Thymus (tissue), 11 donors: ENCODE measurements around the gene ARHGDIA. TPM values are rescaled to one million over a fixed set of nuclear protein-coding genes. Genes with fewer than 3 reads are reported as not detected.

ENCODE experiments used
- DNase-seq, 9 donors: peaks; one replicate each; pipeline ENCODE4 v3.0.0-alpha.2; 2013; ENCODE audit warnings: low spot score in 9 of 9, low read depth in 6 of 9, missing footprints in 1 of 9
- H3K27ac ChIP-seq, 2 donors: one replicate each; pipeline ENCODE4 v1.5.1; 2013; ENCODE audit warnings: control low read depth in 1 of 2, low read depth in 1 of 2, low read length in 1 of 2, mild to moderate bottlenecking in 1 of 2, moderate library complexity in 1 of 2
- H3K27me3 ChIP-seq, 2 donors: one replicate each; pipeline ENCODE4 v1.5.1; 2013; ENCODE audit warnings: low read length in 1 of 2; ENCODE audit not compliant: control insufficient read depth in 2 of 2, insufficient read depth in 1 of 2
- H3K36me3 ChIP-seq, 2 donors: one replicate each; pipeline ENCODE4 v1.5.1; 2013; ENCODE audit warnings: low read length in 1 of 2, mild to moderate bottlenecking in 1 of 2, moderate library complexity in 1 of 2; ENCODE audit not compliant: control insufficient read depth in 2 of 2, insufficient read depth in 2 of 2
- H3K4me1 ChIP-seq, 2 donors: one replicate each; pipeline ENCODE4 v1.5.1; 2013; ENCODE audit warnings: low read length in 2 of 2; ENCODE audit not compliant: control insufficient read depth in 2 of 2, insufficient read depth in 2 of 2
- H3K4me3 ChIP-seq, 2 donors: one replicate each; pipeline ENCODE4 v1.5.1; 2013; ENCODE audit warnings: low read length in 2 of 2, control low read depth in 1 of 2, mild to moderate bottlenecking in 1 of 2
- H3K9me3 ChIP-seq, 2 donors: one replicate each; pipeline ENCODE4 v1.5.1; 2013; ENCODE audit warnings: low read length in 1 of 2, mild to moderate bottlenecking in 1 of 2; ENCODE audit not compliant: control insufficient read depth in 2 of 2, insufficient read depth in 1 of 2
- WGBS: extraction: QIAGEN DNeasy Blood & Tissue Kit; methylation state at CpG from one replicate; pipeline ENCODE4 v1.1.7; 2013; 5-methylcytosine and 5-hydroxymethylcytosine counted together
- polyA plus RNA-seq: library from polyadenylated mRNA; stranded (reverse); fragments of 200-250 nt; gene quantifications from one replicate; pipeline ENCODE4 v1.2.3, GENCODE V29; 2013
- total RNA-seq: library from RNA; stranded (reverse); fragments of 120-200 nt; gene quantifications from one replicate; pipeline ENCODE4 v1.2.4, GENCODE V29; 2013
- donor health status: healthy.

The ARHGDIA gene
- total and polyA plus RNA-seq, 2 donors = 106 to 189 TPM

DNA sequence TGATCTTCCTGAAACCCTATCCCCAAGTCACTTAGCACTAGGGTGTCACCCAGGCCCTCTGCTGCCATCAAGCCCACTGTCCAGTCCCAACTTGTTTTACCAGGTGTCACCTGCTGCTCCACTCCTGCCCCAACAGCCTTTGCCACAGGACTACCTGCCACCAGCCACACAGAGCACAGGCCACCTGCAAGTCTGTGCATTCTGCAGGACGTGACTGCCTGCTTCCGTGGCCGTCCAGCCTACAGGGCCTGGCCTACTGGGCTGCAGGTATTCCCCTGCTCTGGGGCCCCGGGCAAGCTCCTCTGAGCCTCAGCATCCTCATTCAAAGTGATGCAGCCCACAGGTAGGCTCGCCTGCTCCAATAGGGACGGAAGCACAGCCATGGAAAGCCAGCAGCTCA, 41.3 kb downstream of the ARHGDIA start:
- Histone ChIP-seq H3K27ac (no peak overlapping the region), H3K36me3 (peaks cover 3 to 4% of the 10 kb centered on the region in 2 donors), H3K4me1 (peaks cover 14 to 24% of the 10 kb centered on the region in 2 donors), H3K27me3 (no peaks in the 10 kb centered on the region), H3K4me3 (no peak overlapping the region), H3K9me3 (no peaks in the 10 kb centered on the region)
- DNase-seq = no peak
- 98% methylated on average over 6 of the region's 6 CpGs for WGBS

DNA sequence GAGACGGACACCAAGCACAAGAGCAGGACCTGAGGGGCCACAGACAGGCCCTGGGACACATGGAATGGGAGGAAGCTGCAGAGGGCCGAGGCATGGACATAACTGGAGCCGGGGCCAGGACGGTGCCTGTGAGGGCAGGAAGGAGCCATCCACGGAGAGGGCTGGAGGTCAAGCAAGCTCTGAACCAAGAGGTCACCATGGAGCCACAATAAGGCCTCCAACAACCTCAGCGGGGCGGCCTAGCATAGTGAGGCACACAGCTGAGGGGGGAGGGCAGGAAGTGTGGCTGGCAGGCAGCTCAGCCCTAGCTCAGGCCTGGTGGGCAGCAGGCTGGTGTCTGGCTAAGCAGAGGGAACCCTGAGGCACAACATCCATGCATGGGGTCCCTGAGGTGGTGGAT, 42.5 kb downstream of the ARHGDIA start:
- Histone ChIP-seq H3K27ac (peak overlapping the region in 1 of 2 donors; percentile 33), H3K4me3 (no peak overlapping the region), H3K9me3 (no peaks in the 10 kb centered on the region), H3K27me3 (no peaks in the 10 kb centered on the region), H3K36me3 (peaks cover 10 to 13% of the 10 kb centered on the region in 2 donors), H3K4me1 (peaks cover 14 to 15% of the 10 kb centered on the region in 2 donors)
- 92% methylated on average over 7 of the region's 7 CpGs for WGBS
- no peak for DNase-seq

DNA sequence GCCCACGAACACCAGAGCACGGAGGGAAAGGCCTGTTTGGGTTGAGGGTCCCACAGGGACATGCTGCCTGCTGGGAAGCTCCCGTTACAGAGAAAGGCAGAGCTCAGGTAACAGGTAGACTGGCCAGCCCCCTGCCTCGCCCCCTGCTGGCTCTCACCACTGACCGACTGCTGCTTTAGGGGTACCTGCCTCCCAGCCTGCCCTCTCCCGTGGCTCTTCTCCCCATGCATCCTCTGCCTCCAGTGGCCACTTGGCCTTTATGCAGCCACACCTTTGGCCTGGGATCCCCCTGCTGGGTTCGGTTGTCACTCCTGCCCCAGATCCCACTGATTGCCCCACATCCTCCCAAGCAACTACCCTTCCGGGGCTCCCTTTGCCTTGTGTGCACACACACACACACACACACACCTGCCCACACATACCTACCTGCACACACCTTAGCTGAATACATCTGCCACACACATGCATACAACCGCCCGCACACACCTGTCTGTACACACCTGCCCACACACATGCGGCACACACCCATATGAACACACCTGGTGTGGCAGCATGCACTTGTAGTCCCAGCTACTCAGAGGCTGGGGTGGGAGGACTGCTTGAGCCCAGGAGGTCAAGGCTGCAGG, 45.2 kb downstream of the ARHGDIA start:
- WGBS = 96% methylated on average over 11 of the region's 11 CpGs
- Histone ChIP-seq H3K27me3 (no peaks in the 10 kb centered on the region), H3K4me3 (no peak overlapping the region), H3K9me3 (no peaks in the 10 kb centered on the region), H3K36me3 (peaks cover 26% of the 10 kb centered on the region in 2 donors), H3K27ac (no peak overlapping the region), H3K4me1 (no peaks in the 10 kb centered on the region)
- DNase-seq = no peak

DNA sequence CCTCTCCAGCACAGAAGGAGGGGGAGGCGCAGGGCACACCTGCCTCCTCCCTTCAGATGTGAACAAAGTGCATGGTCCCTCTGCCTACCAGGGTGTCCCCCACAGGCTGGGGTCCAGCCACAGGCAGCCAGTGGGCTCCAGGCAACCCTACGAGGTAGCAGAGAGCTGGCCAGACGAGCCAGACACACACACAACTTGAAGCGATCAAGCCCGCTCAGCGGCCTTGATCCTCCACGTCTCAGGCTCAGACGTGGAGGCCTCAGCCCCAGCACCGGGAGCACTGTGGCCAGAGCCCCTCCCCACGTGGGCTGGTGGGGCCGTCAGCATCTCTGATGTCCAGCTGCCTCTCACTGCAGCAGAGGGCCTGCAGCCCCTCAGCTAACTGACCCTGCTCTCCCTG, 46.5 kb downstream of the ARHGDIA start:
- 97% methylated on average over 11 of the region's 11 CpGs for WGBS

DNA sequence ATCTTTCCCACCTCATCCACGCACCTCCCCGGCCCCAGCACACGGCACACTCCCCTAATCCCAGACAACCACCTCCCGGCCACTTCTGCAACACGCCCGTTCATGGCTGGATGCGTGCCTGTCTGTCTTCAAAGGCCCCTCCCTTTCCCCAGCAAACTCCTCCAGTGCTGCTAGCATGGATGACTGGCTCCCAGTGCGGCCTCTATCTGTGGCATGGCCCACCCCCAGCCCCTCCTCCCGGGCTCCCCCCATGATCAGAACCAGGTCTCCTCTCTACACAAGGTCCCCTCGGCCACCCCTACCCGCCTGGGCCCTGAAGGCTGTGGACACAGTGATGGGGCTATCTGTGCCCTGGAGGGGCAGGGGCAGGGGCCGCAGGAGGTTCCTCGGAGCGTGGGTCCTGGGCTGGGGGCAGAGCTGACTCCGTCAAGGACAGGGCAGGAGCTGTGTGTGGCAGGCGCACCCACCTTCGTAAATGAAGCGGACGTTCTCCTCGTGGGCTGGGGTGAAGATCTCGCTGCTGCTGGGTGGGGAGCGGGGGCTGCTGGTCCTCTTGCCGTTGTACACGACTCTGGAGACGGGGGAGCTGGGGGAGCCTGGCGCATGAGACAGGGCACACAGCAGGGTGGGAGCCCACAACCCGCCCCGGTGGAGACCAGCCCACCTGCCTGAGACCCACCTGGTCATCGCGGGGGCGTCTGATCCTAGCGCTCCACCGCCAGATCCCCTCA, 47.2 kb downstream of the ARHGDIA start:
- Histone ChIP-seq H3K4me1 (no peaks in the 10 kb centered on the region), H3K27ac (no peak overlapping the region), H3K4me3 (no peak overlapping the region), H3K9me3 (no peaks in the 10 kb centered on the region), H3K36me3 (peaks cover 26% of the 10 kb centered on the region in 2 donors), H3K27me3 (peaks cover 0 to 7% of the 10 kb centered on the region in 2 donors)
- 98% methylated on average over 33 of the region's 33 CpGs for WGBS
- DNase-seq = no peak

More for the DNA sequence above, 46.5 kb downstream of the ARHGDIA start:
- DNase-seq = no peak
- Histone ChIP-seq H3K36me3 (peaks cover 26% of the 10 kb centered on the region in 2 donors), H3K27me3 (peaks cover 0 to 3% of the 10 kb centered on the region in 2 donors), H3K9me3 (no peaks in the 10 kb centered on the region), H3K4me3 (no peak overlapping the region), H3K4me1 (no peaks in the 10 kb centered on the region), H3K27ac (no peak overlapping the region)

DNA sequence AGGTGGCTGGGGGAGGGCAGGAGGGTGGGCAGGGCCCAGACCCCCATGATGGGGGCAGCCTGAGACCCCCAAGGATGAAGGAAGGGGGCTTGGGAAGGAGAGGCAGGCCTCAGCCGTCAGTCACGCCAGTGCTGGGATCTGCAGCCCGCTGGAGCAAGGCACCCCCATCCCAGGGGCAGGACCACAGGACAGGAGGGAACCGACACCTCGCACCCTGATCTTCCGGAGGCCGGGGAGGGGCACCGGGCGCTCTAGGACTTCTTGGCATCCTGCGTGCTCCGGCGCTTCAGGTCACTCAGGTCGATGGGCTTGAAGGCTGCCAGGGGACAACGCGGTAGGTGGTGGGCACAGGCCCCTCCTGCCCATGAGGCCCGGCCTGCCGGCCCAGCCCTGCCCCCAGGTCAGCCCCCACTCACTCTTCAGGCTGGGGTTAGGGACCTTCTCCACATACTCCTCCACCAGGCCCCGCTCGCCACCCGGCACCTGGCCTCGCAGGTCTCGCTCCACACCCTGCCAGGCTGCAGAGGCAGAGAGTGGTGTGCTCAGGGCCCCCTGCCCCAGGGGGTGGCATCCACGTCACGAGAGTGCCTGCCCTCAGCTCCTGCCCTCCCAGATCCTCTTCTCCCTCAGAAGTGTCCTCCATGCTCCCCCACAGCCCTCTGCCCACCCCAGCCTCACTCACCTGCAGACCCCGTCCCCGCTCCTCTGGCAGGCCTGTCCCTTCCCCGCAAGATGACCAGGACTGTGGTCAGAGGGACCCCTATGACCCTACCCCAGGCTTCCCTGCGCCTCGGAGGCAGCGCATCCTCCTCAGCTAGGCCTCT, 47.9 kb downstream of the ARHGDIA start:
- WGBS = 96% methylated on average over 30 of the region's 30 CpGs
- no peak for DNase-seq
- H3K4me3 ChIP-seq = no peak overlapping the region
- peaks cover 0 to 7% of the 10 kb centered on the region in 2 donors for H3K27me3 ChIP-seq
- no peaks in the 10 kb centered on the region for H3K9me3 ChIP-seq
- peaks cover 26% of the 10 kb centered on the region in 2 donors for H3K36me3 ChIP-seq
- H3K27ac ChIP-seq = no peak overlapping the region
- no peaks in the 10 kb centered on the region for H3K4me1 ChIP-seq

DNA sequence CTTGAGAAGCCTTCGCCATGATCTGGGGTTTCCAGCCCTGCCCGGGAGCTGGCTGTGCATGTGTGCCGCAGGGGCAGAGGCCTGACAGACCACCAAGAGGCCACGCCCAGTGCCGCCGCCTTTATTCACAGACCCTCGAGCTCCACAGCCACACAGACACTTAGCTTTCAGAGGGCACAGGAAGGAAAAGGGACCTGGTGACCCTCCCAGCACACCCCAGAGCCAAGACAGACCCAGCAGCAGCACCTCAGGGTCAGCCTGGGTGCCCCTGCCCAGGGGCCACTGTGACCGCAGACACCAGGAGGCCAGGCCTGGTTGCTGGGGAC, 48.9 kb downstream of the ARHGDIA start:
- Histone ChIP-seq H3K4me1 (no peaks in the 10 kb centered on the region), H3K36me3 (peaks cover 26% of the 10 kb centered on the region in 2 donors), H3K27me3 (peaks cover 0 to 15% of the 10 kb centered on the region in 2 donors), H3K4me3 (no peak overlapping the region), H3K9me3 (no peaks in the 10 kb centered on the region), H3K27ac (no peak overlapping the region)
- WGBS = 98% methylated on average over 8 of the region's 8 CpGs
- no peak for DNase-seq

DNA sequence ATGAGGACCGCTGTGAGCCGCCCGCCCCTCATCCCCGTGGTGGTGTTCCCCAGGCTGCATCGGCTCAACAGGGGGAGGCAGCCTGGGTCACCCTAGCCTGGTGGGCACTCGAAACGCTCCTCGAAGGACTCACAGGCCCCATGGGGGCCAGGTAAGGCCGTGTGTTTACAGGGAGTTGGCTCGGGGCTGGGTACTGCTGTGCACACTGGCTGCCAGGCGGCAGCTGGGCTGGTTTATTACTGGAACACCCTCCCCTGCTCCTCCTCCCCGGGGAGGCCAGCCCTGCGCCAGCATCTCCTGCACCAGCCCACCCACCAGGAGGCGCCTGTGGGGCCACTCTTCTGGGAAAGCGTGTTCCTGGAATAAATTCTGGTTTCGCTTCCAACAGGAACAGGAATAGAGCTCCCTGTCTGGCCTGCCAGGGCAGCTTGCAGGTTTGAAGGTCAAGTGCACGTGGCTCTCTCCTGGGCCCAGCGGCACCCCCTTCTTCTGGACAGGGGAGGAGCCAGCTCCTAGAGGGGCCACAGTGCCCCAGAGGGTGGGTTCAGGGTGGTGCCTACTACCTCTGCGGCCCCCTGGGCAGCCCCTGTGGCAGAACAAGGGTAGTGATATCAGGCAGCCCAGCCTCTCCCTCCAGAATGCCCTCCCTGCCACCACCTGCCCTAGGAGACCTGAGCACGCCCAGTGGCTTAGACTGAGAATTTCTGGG, 49.4 kb downstream of the ARHGDIA start:
- H3K4me3 ChIP-seq = no peak overlapping the region
- H3K36me3 ChIP-seq = peaks cover 26% of the 10 kb centered on the region in 2 donors
- no peaks in the 10 kb centered on the region for H3K4me1 ChIP-seq
- H3K27ac ChIP-seq = no peak overlapping the region
- peak in 1 of 9 donors; percentile 13 for DNase-seq
- 86% methylated on average over 20 of the region's 20 CpGs for WGBS
- no peaks in the 10 kb centered on the region for H3K9me3 ChIP-seq
- H3K27me3 ChIP-seq = peaks cover 0 to 16% of the 10 kb centered on the region in 2 donors
